GM03348 (cell line): ENCODE data around the gene F11.
"Not testable (repeated sequence)": the region's sequence is repeated elsewhere in the genome, so short reads cannot be mapped to it uniquely, and the experiment has no call there.

ENCODE experiments used
- DNase-seq: peaks from one replicate; pipeline ENCODE4 v3.0.0; 2012; ENCODE audit warnings: low spot score

The F11 gene

DNA sequence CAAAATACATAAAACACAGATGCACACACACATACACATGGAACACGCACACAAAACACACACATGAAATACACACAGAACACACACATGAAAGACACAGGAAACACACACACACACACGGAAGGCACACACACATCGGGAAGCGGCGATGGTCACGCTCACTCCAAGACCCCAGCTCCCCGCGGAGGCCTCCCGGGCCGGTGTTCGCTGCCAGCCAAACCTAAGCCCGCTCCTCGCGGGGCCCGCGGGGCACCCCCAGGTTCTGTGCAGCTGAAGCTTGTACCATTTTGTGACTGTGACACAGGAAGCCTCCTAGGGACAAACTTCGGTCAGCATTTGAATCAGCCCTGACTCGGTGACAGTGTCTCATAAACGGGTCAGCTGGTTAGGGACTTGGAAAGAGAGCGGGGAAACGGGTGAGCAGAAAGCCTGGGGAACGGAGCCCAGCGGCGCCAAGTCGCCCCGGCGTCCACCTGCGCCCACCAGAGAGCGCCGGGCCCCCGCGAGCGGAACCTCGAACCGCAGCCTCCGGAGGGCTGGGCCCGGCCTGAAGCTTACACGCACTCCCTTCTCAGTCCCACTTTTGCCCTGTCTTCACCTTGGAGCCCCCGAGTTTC lies 32.1 kb downstream of the F11 start:
- no peak for DNase-seq

DNA sequence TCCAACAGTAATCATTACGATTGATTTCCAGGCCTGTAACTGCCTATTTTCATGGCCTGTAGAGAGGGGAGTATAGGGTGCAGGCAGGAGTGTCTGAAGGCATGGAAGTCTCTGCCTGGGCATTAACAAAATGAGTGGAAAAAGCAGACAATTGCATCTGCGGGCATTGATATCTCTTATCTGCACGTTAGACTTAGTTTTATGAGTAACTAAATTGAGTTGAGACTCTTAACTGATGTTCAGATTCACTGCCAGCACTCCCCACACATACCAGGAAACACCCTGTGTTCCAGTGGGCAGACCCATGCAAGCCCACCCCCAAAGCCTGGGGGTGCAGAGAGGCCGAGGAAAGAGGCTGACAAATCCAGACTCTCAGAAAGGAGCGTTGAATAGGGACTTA lies 33.3 kb downstream of the F11 start:
- DNase-seq = no peak

DNA sequence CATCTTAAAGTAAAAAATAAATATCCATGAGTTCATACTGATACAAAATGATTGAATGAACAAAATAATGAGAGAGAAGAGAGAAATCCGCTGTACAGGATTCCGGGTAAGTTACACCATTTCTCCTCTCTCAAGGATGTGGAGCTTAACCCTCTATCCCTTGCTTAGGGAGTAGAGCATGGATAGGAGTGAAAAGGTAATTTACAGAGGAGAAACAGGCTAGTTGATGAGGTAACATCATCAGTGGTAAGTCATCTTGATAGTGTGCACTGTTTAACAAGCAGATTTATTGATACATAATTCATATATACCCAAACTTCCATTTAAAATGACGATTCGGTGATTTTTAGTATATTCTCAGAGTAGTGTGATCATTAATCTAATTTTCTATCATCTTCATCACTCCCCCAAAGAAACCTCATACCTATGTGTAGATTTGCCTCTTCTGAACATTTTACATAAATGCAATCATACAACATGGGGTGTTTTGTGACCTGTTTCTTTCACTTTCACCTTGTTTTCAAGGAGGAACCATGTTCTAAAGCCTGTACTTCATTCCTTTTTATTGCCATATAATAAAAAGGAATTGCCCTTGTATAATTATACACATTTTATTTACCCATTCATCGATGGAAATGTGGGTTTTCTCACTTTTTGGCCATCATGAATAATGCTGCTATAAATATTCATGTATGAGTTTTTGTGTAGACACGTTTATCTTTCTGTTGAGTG lies 34.8 kb downstream of the F11 start:
- DNase-seq = no peak

DNA sequence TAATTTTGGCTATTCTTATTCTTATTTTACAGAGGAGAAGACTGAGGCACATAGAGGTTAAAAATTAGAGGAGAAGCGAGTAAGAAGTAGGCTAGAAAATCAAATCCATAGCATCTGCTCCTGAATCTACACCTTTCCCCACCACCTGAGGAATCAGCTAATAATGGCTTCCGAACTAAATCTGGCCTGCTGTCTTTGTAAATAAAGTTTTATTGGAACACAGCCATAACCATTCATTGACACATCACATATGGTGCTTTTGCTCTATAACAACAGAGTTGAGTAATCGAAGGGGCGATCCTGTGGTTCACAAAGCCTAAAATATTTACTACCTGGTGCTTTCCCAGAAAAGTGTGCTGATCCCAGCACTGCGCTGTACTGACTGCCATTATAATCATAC lies 38.2 kb downstream of the F11 start:
- no peak for DNase-seq

DNA sequence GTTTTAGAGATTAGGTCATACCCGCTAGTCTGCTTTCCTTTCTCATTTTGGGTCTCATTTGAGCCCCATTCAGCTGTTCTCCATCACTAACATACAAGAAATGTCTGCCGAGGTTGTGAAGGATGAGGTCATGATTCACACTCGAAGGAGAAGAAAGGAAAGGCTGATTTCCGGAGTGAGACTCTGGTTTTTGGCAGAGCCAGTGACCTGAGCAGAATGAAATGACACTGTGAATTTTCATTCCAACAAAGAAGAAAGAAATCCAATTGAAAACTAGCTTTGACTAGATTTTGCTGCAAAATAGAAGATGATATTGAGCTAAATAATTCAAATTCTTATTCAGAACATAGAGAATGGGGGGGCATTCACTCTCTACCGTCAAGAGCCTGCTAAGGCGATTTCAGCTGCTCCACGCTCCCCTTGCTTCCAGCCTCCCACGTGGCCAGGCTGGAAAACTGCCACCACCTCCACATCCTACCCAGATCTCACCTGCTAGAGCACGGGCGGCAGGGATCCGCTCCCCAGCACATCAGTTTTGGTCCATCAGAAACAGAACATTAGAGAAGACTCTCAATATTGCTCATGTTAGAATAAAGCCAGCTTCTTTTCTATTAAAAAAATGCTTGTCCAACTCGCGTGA lies 39.0 kb downstream of the F11 start:
- no peak for DNase-seq

DNA sequence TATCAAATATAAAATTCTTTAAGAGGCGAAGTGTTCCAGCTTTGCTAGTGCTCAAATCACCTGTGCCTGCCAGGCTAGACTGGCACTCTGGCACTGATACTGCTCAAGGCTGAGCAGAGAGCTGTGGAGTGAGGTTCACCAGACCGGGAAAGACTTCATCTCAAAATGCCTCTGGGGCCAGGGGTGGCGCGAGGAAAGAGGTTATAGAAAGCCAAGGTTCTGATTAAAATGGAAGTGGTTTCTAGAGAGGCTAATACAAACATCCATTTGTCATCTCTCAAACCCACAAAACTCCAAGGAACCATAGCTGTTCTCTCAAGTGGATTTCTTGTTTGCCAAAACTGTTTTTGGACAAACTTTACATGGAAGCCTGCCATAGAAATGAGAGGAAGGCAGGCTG lies 41.5 kb downstream of the F11 start:
- DNase-seq = no peak

DNA sequence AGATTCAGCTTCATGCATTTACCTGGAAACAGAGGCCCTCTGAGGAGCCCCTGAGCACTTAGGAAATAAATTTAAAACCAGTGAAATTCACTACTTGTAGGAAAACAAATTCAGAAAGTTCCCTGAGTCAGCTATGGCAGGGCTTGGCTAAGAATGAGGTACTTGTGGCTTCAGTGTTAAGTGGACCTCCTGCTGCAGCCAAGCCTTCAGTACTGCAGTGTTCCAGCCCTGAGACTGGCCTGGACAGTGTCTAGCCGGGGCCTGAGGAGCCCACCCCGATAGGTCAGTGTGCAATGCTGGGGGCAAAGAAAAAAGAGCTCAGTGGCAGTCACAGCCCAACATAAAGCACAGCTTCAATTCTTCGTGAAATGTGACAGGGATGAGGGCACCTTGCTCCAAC lies 41.9 kb downstream of the F11 start:
- DNase-seq = no peak

DNA sequence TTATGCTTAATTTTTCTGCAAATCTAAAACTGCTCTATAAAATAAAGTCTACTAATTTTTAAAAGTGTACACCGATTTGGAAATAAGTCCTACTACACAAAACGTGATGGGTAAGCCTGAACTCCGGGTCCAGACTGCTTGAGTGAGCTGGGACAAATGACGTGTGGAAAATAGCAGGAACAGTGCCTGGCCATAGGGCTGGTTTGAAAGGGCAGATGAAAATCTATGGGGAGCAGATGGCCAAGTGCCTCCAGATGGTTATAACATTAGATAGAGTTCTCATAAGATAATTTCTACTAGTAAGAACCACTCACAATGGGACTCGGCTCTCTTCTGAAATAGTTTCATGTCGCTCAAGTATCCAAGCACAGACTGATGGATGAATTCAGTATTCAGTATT lies 52.5 kb downstream of the F11 start:
- DNase-seq = no peak

DNA sequence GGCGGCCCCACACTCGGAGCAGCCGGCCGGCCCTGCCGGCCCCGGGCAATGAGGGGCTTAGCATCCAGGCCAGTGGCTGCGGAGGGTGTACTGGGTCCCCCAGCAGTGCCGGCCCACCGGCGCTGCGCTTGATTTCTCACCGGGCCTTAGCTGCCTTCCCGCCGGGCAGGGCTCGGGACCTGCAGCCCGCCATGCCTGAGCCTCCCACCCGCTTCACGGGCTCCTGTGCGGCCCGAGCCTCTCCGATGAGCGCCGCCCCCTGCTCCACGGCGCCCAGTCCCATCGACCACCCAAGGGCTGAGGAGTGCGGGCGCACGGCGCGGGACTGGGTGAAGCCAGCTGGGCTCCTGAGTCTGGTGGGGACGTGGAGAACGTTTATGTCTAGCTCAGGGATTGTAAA lies 58.7 kb downstream of the F11 start:
- DNase-seq = not testable (repeated sequence)

DNA sequence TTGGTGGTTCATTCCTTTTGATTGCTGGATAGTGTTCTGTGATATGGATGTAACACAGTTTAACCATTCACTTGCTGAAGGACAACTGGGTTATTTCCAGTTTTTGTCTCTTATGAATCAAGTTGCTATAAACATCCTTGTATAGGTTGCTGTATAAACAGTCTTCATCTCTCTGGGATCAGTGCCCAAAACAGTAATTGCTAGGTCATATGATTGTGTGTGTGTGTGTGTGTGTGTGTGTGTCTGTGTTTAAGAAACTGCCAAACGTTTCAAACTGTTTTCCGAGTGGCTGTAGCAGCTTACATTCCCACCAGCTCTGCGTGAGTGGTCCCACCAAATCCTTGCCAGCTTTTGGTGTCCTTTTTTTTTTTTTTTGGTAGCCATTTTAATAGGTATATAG lies 60.4 kb downstream of the F11 start:
- DNase-seq = no peak

DNA sequence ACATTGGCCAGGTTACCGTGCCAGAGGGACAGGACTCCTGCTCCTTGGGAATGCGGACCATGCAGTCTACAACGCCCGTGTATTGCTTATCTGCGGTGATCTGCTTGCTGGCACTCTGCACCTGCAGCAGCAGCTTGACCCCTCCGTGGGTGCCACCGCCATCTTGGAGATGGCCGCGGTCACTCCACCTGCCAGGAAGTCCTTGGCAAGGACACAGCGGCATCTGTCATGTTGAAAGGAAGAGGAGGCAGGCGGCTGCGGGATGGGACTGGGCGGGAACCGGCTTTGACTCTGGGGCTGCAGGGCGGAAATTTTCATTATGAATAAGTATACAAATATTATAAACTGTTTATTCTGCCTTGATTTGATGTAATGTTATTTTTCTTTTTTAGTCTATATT lies 63.4 kb downstream of the F11 start:
- no peak for DNase-seq

DNA sequence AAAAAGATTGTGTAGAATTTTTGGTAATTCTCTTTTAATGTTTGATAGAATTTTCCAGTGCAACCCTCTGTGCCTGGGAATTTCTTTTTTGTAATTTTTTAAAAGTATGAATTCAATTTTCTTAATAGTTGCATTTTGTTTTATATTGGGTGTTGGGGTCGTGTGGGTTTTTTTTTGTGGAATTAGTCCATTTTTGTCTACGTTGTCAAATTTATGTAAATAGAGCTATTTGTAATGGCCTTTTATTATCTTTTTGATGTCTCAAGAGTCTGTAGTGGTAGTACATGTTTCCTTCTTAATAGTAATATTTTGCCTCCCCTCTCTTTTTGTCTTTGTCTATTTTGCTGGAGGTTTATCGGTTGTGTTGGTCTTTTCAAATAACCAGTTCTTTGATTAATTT lies 64.4 kb downstream of the F11 start:
- DNase-seq = no peak

DNA sequence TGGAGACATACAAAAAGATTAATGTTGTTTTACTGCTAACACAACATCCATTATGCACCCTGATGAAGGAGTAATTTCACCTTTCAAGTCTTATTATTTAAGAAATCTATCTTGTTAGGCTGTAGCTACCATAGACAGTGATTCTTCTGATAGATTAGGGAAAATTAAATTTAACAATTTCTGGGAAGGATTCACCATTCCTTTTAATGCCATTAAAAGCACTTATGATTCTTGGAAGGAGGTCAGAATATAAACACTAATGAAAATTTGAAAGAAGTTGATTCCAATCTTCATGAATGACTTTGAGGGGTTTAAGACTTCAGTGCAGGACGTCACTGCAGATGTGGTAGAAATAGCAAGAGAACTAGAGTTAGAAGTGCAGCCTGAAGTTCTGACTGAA lies 69.8 kb downstream of the F11 start:
- DNase-seq = no peak
